GM18858 (cell line): ENCODE results near the gene DDX51.
"Not testable (repeated sequence)": the region's sequence is repeated elsewhere in the genome, so short reads cannot be mapped to it uniquely, and the experiment has no call there.

Source experiments
- ATAC-seq: cut with Tn5 transposase; IDR thresholded peaks from one replicate; pipeline ENCODE4 v1.9.1; 2021; ENCODE audit not compliant: unreplicated experiment

DDX51 gene

GRCh38 chr12:132123970-132124765 lies 20.0 kb downstream of the DDX51 start:
- ATAC-seq: no peak

GRCh38 chr12:132121283-132121682 lies 22.8 kb downstream of the DDX51 start:
- ATAC-seq: no peak

- no peak for ATAC-seq
Observed at GRCh38 chr12:132118876-132119275, 25.2 kb downstream of the DDX51 start.

- no peak for ATAC-seq
Observed at GRCh38 chr12:132117558-132117875, 26.6 kb downstream of the DDX51 start.

GRCh38 chr12:132116709-132117557 lies 27.2 kb downstream of the DDX51 start:
- no peak for ATAC-seq

GRCh38 chr12:132115500-132115899 lies 28.6 kb downstream of the DDX51 start:
- no peak for ATAC-seq

- no peak for ATAC-seq
Observed at GRCh38 chr12:132114667-132115066, 29.5 kb downstream of the DDX51 start.

GRCh38 chr12:132111654-132112304 lies 32.3 kb downstream of the DDX51 start:
- no peak for ATAC-seq

GRCh38 chr12:132110677-132111076 lies 33.4 kb downstream of the DDX51 start:
- ATAC-seq: no peak

GRCh38 chr12:132109741-132110140 lies 34.4 kb downstream of the DDX51 start:
- no peak for ATAC-seq

- no peak for ATAC-seq
Observed at GRCh38 chr12:132108211-132108832, 35.8 kb downstream of the DDX51 start.

- ATAC-seq: no peak
Observed at GRCh38 chr12:132106921-132107320, 37.2 kb downstream of the DDX51 start.

GRCh38 chr12:132105467-132105866 lies 38.7 kb downstream of the DDX51 start:
- no peak for ATAC-seq

GRCh38 chr12:132103542-132104308 lies 40.4 kb downstream of the DDX51 start:
- ATAC-seq: no peak

- not testable (repeated sequence) for ATAC-seq
Observed at GRCh38 chr12:132103072-132103471, 41.0 kb downstream of the DDX51 start.

- ATAC-seq: no peak
Observed at GRCh38 chr12:132102297-132102696, 41.8 kb downstream of the DDX51 start.

- no peak for ATAC-seq
Observed at GRCh38 chr12:132100306-132101065, 43.6 kb downstream of the DDX51 start.

GRCh38 chr12:132099739-132100138 lies 44.4 kb downstream of the DDX51 start:
- ATAC-seq: no peak

- no peak for ATAC-seq
Observed at GRCh38 chr12:132095520-132096409, 48.4 kb downstream of the DDX51 start.
